Epithelial cell of proximal tubule (primary cell): Measurements from ENCODE around the gene B3GNT5. TPM values are rescaled to one million over a fixed set of nuclear protein-coding genes. Genes with fewer than 3 reads are reported as not detected.

ENCODE experiments used
- DNase-seq: peaks from one replicate; pipeline ENCODE4 v3.0.0-alpha.2; 2011; ENCODE audit warnings: low read depth
- H3K4me3 ChIP-seq: 2 replicates; pipeline ENCODE4 v1.5.1; 2011; ENCODE audit warnings: low read depth, mild to moderate bottlenecking, low read length
- CTCF ChIP-seq: conservative IDR thresholded peaks from 2 replicates; pipeline ENCODE4 v1.5.1; 2012; ENCODE audit warnings: low read depth, mild to moderate bottlenecking, low read length
- total RNA-seq: library from RNA; depleted of rRNA; stranded (reverse); fragments of >200 nt; gene quantifications from 2 replicates; pipeline ENCODE4 v1.2.3, GENCODE V29; 2015

B3GNT5 gene
- total RNA-seq, 1 donor from 2014 or later: 17.2 TPM

GRCh38 chr3:183212096-183212495 is 41.0 kb upstream of the B3GNT5 start:
- no peak for DNase-seq
- no peak for TF ChIP-seq CTCF
- no peak overlapping the region for H3K4me3 ChIP-seq

- DNase-seq: no peak
- no peak overlapping the region for H3K4me3 ChIP-seq
- no peak for TF ChIP-seq CTCF
These were observed 40.5 kb upstream of the B3GNT5 start for GRCh38 chr3:183212565-183212964.

- TF ChIP-seq CTCF: no peak
- no peak overlapping the region for H3K4me3 ChIP-seq
- no peak for DNase-seq
These were observed 39.4 kb upstream of the B3GNT5 start for GRCh38 chr3:183213415-183214276.

- no peak for DNase-seq
- TF ChIP-seq CTCF: no peak
- no peak overlapping the region for H3K4me3 ChIP-seq
These were observed 38.8 kb upstream of the B3GNT5 start for GRCh38 chr3:183214277-183214612.

- no peak overlapping the region for H3K4me3 ChIP-seq
- no peak for TF ChIP-seq CTCF
- DNase-seq: no peak
These were observed 37.4 kb upstream of the B3GNT5 start for GRCh38 chr3:183215591-183216202.

- H3K4me3 ChIP-seq: no peak overlapping the region
- TF ChIP-seq CTCF: no peak
- DNase-seq: no peak
These were observed 35.3 kb upstream of the B3GNT5 start for GRCh38 chr3:183217548-183218332.
